Hepatocyte (in vitro differentiated cells): ENCODE data around the gene PTPRU.

Source experiments
- CTCF ChIP-seq: fragments of 200-600 bp; sonication (generic); IDR thresholded peaks from 2 replicates; pipeline ENCODE4 v1.5.1; 2016; ENCODE audit warnings: antibody characterized with exemption, mild to moderate bottlenecking; ENCODE audit not compliant: poor library complexity
- EZH2phosphoT487 ChIP-seq: fragments of 200-600 bp; sonication (generic); IDR thresholded peaks from one replicate; pipeline ENCODE4 v1.6.1; 2018; ENCODE audit warnings: antibody characterized with exemption, mild to moderate bottlenecking, low read depth, moderate library complexity; ENCODE audit not compliant: unreplicated experiment, severe bottlenecking

DNA sequence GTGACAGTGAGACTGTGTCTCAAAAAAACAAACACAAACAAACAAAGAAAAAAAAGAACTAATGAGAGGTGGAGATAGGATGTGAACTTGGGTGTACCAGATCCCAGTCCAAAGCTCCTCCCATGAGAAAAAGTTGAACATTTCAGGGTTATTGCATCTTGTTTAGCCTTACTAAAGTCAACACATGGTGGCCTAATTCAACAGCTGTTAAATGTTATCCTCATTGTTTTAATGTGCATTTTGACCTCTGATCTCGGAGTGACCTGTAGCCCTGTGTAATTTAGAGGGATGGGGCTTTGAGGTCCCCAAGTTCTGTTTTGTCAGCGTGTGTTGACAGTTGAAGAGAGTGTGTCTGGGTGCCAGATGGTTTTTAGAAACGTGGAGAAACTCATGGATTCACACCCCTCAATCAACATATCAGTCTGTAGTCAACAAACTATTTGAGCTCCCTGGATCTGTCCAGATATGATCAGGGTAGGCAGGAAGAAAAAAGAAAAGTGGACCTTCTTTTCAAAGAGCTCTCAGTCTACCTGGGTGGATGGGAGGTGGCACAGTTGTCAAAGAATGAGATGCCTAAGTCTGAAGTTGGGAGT, 34.7 kb downstream of the PTPRU start:
- TF ChIP-seq CTCF (no peak), EZH2phosphoT487 (no peak)
